GM12878 (cell line): Measurements from ENCODE around the gene SAP25.

Experiments used
- EZH2 ChIP-seq: IDR thresholded peaks from 2 replicates; pipeline ENCODE4 v1.6.1; 2012; ENCODE audit warnings: low read depth, mild to moderate bottlenecking, control low read depth, inconsistent platforms, low read length, borderline replicate concordance; ENCODE audit not compliant: control insufficient read depth
- MTA2 ChIP-seq: fragments of 450-650 bp; IDR thresholded peaks from 2 replicates; pipeline ENCODE4 v1.6.1; 2016; ENCODE audit warnings: low read depth, mild to moderate bottlenecking, moderate library complexity
- TF ChIP-seq, protein P1 (sequence below), 3 experiments: IDR thresholded peaks in 2 of 3; conservative IDR thresholded peaks in 1 of 3; 2 replicates each; pipeline ENCODE4 v1.5.1; 2011; ENCODE audit warnings: low read depth in 3 of 3, low read length in 3 of 3, mild to moderate bottlenecking in 3 of 3, control low read depth in 2 of 3, moderate library complexity in 2 of 3, inconsistent platforms in 1 of 3, mixed read lengths in 1 of 3; ENCODE audit not compliant: control insufficient read depth in 2 of 3, insufficient read depth in 1 of 3; ENCODE audit errors: extremely low read depth in 1 of 3

DNA sequence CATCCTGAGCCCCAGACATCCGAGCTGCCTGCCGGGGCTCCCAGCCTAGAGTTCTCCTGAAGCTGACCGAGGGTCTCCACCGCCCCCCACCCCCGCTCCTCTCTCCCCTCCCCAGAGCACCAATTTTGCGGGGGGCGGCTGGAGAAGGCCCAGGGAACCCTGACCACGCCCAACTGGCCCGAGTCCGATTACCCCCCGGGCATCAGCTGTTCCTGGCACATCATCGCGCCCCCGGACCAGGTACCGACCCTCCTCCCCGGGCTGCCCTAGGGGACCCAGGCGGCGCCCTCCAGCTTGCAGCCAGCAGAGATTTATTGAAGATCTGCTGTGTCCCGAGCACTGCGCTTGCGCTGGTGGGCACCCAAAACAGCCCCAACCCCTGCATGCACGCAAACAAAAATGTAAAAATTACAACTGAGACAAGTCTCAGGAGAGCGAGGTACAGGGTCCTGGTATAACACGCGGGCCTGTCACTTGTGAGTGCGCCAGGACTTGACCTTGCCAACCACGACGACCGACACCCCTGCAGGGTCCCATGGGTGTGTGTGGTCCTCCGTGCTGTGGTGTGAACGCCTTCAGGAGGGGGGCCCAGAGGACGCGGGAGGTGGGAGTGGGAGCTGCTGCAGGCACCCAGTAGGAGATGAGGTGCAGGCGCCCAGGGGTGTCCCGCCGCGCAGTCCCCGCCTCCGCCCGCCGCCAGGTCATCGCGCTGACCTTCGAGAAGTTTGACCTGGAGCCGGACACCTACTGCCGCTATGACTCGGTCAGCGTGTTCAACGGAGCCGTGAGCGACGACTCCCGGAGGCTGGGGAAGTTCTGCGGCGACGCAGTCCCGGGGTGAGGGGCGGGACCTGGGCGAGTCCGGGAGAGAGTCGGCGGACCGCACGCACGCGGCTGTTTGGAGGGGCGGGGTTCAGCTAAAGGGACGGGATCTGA, 31.5 kb upstream of the SAP25 start:
- TF ChIP-seq, protein P1, sequence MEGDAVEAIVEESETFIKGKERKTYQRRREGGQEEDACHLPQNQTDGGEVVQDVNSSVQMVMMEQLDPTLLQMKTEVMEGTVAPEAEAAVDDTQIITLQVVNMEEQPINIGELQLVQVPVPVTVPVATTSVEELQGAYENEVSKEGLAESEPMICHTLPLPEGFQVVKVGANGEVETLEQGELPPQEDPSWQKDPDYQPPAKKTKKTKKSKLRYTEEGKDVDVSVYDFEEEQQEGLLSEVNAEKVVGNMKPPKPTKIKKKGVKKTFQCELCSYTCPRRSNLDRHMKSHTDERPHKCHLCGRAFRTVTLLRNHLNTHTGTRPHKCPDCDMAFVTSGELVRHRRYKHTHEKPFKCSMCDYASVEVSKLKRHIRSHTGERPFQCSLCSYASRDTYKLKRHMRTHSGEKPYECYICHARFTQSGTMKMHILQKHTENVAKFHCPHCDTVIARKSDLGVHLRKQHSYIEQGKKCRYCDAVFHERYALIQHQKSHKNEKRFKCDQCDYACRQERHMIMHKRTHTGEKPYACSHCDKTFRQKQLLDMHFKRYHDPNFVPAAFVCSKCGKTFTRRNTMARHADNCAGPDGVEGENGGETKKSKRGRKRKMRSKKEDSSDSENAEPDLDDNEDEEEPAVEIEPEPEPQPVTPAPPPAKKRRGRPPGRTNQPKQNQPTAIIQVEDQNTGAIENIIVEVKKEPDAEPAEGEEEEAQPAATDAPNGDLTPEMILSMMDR (IDR thresholded peaks at IDR 0.05 in 2 of 3, conservative IDR thresholded peaks at IDR 0.05 in 1 of 3; ENCODE audit: control insufficient read depth in 2 of 3, extremely low read depth in 1 of 3, insufficient read depth in 1 of 3, low read depth in 3 of 3, low read length in 3 of 3), result no peak
- TF ChIP-seq EZH2 (no peak), MTA2 (no peak)
